Tibial artery (tissue), 4 donors: ENCODE results near the gene CCSER1.
"Not testable (repeated sequence)": the region's sequence is repeated elsewhere in the genome, so short reads cannot be mapped to it uniquely, and the experiment has no call there.

Experiments used
- DNase-seq, 2 donors: peaks; one replicate each; pipeline ENCODE4 v3.0.0-alpha.2; 2019
- H3K27ac ChIP-seq, 2 donors: fragments of 200-600 bp; sonication (generic) in 1 of 2; 1 replicate in 1 of 2; 2 replicates in 1 of 2; pipeline ENCODE4 v1.5.1; 2018 to 2019; ENCODE audit warnings: mild to moderate bottlenecking in 1 of 2
- H3K27me3 ChIP-seq, 2 donors: fragments of 200-600 bp; sonication (generic) in 1 of 2; one replicate each; pipeline versions ENCODE4 v1.5.1 to v1.6.0; 2016 to 2019
- H3K36me3 ChIP-seq, 3 donors: fragments of 200-600 bp; sonication (generic) in 2 of 3; one replicate each; pipeline ENCODE4 v1.5.1; 2016 to 2019; ENCODE audit warnings: mild to moderate bottlenecking in 2 of 3
- H3K4me1 ChIP-seq, 4 donors: fragments of 200-600 bp; sonication (generic) in 2 of 4; 1 replicate in 3 of 4; 2 replicates in 1 of 4; pipeline ENCODE4 v1.5.1; 2016 to 2019
- H3K4me3 ChIP-seq, 2 donors: fragments of 200-600 bp; sonication (generic) in 1 of 2; 1 replicate in 1 of 2; 2 replicates in 1 of 2; pipeline ENCODE4 v1.5.1; 2018 to 2019; ENCODE audit warnings: mild to moderate bottlenecking in 2 of 2
- H3K9me3 ChIP-seq, 3 donors: fragments of 200-600 bp; sonication (generic) in 1 of 3; one replicate each; pipeline ENCODE4 v1.5.1; 2016 to 2019
- CTCF ChIP-seq, 2 experiments: fragments of 200-600 bp in 1 of 2; fragments of 450-650 bp in 1 of 2; IDR thresholded peaks; one replicate each; pipeline ENCODE4 v1.5.1; 2017 to 2019; ENCODE audit warnings: antibody characterized with exemption in 2 of 2, mild to moderate bottlenecking in 1 of 2, moderate library complexity in 1 of 2
- intact Hi-C: fragments of 100-400 bp; cut with DNase I; formaldehyde crosslinking; loops from one replicate; pipeline ENCODE4 v1.15.0; 2023; ENCODE audit warnings: low total_unique reads

Gene CCSER1

GRCh38 chr4:91171217-91171616 is 1044.0 kb downstream of the CCSER1 start:
- H3K4me3 ChIP-seq = no peak overlapping the region
- H3K27ac ChIP-seq = no peak overlapping the region
- no peaks in the 10 kb centered on the region for H3K9me3 ChIP-seq
- intact Hi-C loops = no loop called here
- H3K27me3 ChIP-seq = no peaks in the 10 kb centered on the region
- peaks cover 0 to 11% (median 0%) of the 10 kb centered on the region in 4 donors for H3K4me1 ChIP-seq
- DNase-seq = no peak
- H3K36me3 ChIP-seq = no peaks in the 10 kb centered on the region
- TF ChIP-seq CTCF (IDR thresholded peaks at IDR 0.05) = no peak

- H3K36me3 ChIP-seq, H3K27ac ChIP-seq, H3K27me3 ChIP-seq, DNase-seq, H3K4me3 ChIP-seq, intact Hi-C loops, H3K9me3 ChIP-seq, H3K4me1 ChIP-seq: not testable (repeated sequence)
Measured at GRCh38 chr4:91185061-91185460, 1057.9 kb downstream of the CCSER1 start.

- no peak for TF ChIP-seq CTCF (IDR thresholded peaks at IDR 0.05)
- Histone ChIP-seq H3K4me3 (no peak overlapping the region), H3K9me3 (no peaks in the 10 kb centered on the region), H3K4me1 (no peaks in the 10 kb centered on the region), H3K36me3 (no peaks in the 10 kb centered on the region), H3K27me3 (no peaks in the 10 kb centered on the region), H3K27ac (no peak overlapping the region)
- intact Hi-C loops = no loop called here
- DNase-seq = no peak
Measured at GRCh38 chr4:91198951-91199350, 1071.8 kb downstream of the CCSER1 start.

GRCh38 chr4:91207535-91207934 is 1080.3 kb downstream of the CCSER1 start:
- no peak overlapping the region for H3K27ac ChIP-seq
- TF ChIP-seq CTCF (IDR thresholded peaks at IDR 0.05) = no peak
- no peaks in the 10 kb centered on the region for H3K9me3 ChIP-seq
- intact Hi-C loops = no loop called here
- H3K27me3 ChIP-seq = no peaks in the 10 kb centered on the region
- H3K36me3 ChIP-seq = no peaks in the 10 kb centered on the region
- no peak overlapping the region for H3K4me3 ChIP-seq
- no peaks in the 10 kb centered on the region for H3K4me1 ChIP-seq
- no peak for DNase-seq

GRCh38 chr4:91212211-91212610 is 1085.0 kb downstream of the CCSER1 start:
- Histone ChIP-seq H3K4me1 (no peaks in the 10 kb centered on the region), H3K4me3 (no peak overlapping the region), H3K27ac (no peak overlapping the region), H3K27me3 (no peaks in the 10 kb centered on the region), H3K36me3 (no peaks in the 10 kb centered on the region), H3K9me3 (no peaks in the 10 kb centered on the region)
- no peak for DNase-seq
- intact Hi-C loops = no loop called here
- TF ChIP-seq CTCF (IDR thresholded peaks at IDR 0.05) = no peak

GRCh38 chr4:91217831-91218403 is 1090.7 kb downstream of the CCSER1 start:
- H3K27me3 ChIP-seq, H3K4me3 ChIP-seq, H3K27ac ChIP-seq, H3K36me3 ChIP-seq, H3K9me3 ChIP-seq, H3K4me1 ChIP-seq, intact Hi-C loops: not testable (repeated sequence)
- DNase-seq = peak in 1 of 2 donors; percentile 62

GRCh38 chr4:91220315-91220714 is 1093.1 kb downstream of the CCSER1 start:
- Histone ChIP-seq H3K36me3 (no peaks in the 10 kb centered on the region), H3K4me1 (no peaks in the 10 kb centered on the region), H3K27ac (no peak overlapping the region), H3K27me3 (no peaks in the 10 kb centered on the region), H3K4me3 (no peak overlapping the region), H3K9me3 (no peaks in the 10 kb centered on the region)
- TF ChIP-seq CTCF (IDR thresholded peaks at IDR 0.05) = no peak
- DNase-seq = no peak
- intact Hi-C loops = no loop called here
